NCI-H774 (cell line): ENCODE results near the gene NKD1.
"Not testable (repeated sequence)": the region's sequence is repeated elsewhere in the genome, so short reads cannot be mapped to it uniquely, and the experiment has no call there.

Source experiments
- DNase-seq: peaks from one replicate; lab custom pipeline; 2025; lab: John Stamatoyannopoulos, UW

The NKD1 gene

DNA sequence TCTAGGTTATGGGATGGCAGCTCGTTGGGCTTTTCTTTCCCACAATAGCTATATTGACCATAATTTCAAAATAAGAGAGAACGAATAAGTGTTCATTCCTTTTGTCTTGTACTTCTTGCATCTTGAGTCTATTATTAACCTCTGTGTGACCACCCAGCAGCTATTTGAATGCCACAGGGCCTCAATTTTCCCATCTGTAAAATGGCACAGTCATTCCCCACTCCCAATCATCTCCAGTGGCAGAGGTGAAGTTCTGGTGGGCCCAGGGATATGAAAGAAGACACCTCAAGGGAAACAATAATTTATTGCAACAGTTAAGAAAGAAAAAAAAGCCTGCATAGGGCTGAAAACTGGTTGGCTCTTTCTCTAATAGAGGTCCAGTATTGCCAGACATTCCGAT, 28.6 kb upstream of the NKD1 start:
- DNase-seq: no peak

DNA sequence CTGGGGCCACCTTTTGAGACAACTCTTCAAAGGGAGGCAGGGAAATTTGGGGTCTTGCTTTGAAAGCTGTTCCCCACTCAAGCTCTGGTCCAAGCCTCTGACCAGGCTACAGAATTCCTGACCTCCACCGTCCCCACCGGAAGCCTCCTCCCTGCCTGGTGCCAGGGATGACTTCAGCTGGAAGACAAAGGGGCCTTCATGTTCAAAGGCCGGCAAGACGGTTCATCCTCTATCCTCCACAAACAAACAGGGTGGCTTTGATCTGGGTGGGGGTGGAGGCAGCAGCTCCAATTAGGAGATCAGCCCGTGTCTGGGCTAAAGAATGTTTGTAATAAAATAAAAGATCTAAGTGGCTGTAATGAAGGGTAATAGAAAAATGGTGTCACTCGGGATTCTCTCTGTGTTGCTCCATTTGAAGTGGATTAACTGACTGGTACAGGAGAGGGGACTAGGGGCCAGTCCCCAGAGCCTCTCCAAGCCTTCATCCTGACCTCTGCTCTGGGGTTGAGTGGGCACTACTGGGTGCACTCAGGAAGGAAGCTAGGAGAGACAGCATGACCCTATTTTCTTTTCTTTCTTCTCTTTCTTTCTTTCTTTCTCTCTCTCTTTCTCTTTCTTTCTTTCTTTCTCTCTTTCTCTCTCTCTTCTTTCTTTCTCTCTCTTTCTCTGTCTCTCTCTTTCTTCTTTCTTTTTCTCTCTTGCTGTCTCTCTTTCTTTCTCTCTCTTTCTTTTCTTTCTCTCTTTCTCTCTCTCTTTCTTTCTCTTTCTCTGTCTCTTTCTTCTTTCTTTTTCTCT, 27.5 kb upstream of the NKD1 start:
- no peak for DNase-seq

DNA sequence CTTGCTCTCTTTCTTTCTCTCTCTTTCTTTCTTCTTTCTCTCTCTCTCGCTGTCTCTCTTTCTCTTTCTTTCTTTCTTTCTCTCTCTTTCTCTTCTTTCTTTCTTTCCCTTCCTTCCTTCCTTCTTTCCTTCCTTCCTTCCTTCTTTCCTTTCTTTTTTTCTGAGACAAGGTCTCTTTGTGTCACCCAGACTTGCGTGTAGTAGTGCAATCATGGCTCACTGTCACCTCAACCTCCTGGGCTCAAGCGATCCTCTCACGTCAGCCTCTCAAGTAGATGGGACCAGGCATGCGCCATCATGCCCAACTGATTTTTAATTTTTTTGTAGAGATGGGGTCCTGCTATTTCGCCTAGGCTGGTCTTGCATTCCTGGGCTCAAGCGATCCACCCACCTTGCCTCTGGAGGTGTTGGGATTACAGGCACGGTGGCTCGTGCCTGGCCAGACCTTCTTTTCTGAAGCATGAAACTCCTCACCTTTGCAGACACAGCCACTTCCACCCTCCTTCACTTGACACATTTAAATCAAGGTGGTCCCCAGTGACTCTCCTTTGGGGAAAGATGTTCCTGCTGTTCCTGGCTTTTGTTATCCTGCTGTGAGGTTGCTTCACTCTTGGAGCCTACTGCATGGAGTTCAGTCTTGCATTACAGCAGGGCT, 26.8 kb upstream of the NKD1 start:
- no peak for DNase-seq

DNA sequence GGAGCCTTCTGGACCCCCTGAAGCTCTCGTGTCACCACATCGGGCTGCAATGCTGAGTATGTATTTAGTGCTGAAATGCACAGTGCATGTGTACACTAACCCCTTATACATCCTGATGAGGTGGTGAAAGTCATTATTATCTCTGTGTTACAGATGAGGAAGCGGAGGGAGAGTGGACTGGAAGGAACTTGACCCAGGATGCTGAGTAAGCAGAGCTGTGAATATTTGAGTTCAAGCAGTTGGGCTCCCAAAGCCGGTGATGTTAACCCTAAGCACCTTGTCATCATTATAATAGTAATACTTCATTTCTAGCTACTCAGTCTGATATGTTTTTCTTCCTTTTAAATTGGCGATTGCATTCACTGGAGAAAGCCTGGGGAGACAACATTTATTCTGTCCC, 25.9 kb upstream of the NKD1 start:
- DNase-seq: no peak

DNA sequence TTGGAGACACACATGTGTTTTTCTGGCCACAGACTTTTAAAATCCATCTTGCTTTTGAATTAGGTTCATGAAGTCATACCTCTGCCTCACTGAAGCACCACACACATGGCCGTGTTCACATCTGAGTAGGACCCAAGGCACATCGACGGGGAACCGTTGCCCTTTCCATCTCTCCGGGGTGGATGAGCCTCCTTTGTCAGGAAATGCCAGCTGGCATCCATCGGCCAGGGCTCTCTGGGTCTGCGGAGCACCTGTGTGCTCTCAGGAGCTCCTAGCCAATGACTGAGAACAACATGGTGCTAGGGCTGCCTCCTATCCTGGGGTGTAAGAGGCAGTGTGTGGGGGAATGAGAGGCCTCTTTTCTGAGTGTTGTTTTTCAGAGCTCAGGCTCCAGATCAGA, 24.5 kb upstream of the NKD1 start:
- no peak for DNase-seq

DNA sequence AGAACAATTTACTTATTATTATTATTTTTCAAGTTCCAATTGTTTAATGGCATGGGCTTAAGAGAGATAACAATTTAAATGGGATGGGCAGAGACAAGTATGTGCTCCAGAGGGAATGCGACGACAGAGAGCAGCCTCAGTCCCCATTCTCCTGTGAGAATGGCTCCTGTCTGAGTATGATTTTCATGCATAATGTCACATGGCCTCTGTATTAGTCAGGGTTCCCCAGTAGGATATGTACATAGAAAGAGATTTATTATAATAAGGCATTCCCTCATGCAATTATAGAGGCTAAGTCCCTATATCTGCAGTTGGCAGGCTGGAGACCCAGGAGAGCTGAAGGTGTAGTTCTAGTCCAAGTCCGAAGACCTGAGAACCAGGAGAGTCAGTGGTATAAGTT, 22.9 kb upstream of the NKD1 start:
- no peak for DNase-seq

DNA sequence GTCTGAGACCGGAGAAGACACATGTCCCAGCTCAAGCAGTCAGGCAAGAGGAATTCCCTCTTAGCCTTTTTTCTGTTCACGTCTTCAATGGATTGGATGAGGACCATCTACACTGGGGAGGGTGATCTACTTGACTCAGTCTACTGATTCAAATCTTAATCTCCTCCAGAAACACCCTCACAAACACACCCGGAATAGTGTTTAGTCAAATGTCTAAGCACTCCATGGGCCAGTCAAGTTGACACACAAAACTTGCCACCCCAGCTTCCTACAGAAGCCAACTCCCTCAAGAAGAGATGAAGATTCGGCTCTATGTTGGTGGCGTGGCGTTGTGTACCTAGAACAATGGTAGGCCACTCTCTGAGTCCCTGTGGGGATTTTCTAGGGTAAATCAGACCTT, 22.5 kb upstream of the NKD1 start:
- DNase-seq: no peak

DNA sequence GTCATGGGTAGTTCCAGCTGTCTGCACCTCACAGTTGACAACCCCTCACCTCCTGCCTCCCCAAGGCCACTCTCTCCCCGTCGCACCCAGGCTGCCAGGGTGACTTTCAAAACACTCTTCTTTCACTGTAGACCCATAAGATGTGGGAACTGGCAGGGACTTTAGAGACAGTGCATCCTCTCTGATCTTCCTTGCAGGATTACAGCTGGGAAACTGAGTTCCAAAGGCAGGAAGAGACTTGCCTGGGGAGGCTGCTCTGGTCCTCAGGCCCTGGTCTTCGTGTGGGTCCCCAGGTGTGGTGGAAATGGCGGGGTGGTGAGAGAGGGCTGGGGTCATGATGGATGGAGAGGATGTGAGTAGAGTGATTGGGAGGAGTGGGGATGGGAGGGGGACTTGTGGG, 21.9 kb upstream of the NKD1 start:
- DNase-seq: no peak

DNA sequence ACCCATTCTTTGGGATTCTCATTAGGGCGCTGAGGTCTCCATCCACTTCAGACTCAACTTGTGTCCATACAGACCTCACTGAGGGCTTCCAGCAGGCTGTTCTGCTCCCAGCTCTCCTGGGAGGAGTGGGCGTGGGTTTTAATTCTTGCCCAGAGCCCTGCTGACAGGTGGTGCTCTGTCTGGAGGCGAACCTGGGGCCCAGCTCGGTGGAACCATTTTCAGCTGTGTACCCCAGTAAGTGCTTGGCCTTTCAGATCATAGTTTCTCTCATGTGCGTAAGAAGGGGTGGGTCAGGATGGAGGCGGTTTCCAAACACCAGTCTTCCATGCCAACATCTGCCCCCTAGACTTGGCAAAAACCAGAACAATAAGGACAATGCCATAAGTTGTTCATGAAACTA, 21.4 kb upstream of the NKD1 start:
- DNase-seq: no peak

DNA sequence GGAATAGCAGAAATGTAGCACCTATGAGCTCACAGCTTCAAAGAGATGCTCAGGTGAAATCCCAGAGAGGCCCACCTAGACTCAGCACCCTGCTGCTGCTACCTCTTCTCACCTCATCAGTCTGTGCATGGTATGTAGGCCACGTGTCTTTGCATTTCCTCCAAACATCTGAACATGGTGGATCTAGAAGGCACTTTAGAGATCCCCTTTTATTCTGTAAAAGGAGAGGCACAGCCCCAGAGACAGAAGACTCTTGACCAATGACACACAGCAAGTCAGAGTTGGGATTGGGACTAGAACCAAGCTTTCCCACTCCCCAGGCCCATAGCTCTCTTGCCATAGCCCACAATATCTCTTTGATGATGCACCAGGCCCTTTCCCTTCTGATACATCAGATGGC, 19.4 kb upstream of the NKD1 start:
- no peak for DNase-seq

DNA sequence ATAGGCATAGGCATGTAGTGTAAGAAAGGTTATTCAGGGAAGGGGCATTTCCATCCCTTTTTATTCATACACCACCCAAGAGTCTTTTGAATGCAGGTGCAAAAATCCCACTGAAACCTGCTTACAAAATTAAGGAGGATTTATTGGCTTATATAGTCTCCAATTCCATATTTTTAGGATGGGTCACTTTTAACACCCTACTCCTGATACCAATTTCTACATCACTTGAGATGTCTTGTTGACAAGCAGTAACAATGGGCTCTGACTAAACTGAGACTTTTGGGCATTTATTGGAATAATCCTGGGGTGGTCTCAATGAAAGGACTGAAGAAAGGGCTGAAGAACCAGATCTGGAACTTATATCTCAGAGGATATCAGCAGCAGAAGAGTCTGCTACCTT, 18.9 kb upstream of the NKD1 start:
- no peak for DNase-seq

DNA sequence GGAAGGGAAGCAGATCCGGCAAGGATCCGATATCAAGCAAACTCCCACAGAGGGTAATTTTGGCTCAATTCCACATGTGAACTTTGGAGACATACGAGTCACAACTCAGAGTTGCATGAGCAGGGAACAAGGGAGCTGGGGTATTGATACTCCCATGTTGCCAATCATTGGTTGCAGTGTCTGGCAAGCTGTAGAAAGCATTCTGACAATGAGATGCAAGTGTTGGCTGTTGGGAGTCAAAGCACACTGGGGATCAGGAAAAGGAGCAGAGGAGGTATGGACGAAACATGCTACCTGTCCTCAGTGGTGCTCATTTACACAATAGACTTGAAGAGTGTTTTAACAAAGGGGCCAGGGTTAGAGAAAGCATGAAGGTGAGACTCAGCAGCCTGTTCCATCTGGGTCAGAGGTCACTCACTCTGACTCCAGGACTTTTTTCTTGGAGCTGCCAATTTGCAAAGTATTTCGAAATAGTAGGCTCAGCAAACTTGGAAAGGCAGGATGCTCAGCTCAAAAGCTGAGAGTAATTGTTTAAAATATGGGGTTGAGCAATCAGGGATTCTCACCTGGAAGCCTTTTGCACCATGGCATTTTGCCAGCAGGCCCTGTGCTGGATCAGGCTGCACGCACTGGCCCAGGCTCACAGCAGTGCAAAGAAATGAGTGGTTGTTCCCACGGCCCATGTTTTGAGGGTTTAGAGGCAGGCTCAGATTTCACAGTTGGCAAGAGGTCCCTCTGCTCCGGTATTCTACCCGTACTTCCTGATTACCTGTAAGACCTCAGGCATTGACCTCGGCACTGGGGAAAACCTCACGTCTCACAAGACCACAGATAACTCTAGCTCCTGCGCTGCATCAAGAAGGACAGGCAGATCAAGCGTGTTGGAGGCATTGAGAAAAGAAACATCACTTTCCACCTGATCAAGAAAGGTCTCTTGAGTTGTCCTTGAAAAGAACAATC, 17.6 kb upstream of the NKD1 start:
- DNase-seq: no peak

DNA sequence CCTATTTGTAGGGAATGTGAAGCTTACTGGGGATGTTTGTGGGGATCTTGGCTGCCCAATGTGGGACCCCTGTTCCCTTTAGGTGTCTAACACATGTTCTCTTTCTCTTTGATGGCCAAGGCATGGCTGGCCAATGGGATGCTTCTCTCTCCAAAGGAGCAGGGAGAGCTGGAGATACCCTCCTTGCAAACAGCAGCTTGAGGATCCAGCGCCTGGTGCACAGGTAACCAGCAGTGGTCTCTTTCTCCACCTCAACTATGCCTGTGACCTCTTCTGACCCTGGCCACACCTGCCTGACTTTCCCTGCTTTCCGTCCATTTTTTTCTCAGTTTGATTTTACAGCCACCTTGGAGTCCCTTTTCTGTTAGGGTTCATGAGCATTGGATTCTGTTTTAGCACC, 16.8 kb upstream of the NKD1 start:
- DNase-seq: no peak

DNA sequence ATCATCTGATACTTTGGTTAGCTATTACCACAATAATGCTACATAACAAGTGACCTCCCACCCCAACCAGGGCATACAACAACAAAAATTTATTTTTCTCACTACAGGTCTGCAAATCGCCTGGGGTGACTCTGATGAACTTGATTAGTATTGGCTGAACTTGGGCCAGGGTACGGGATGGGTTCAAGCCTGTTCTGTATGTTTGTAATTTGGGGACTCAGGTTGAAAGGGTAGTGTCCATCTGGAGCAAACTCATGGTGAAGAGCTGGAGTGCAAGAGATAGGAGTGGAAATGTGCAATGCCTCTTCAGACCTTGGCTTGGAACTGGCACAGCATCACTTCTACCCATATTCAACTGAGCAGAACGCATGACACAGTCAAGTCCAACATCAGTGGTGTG, 16.3 kb upstream of the NKD1 start:
- no peak for DNase-seq

DNA sequence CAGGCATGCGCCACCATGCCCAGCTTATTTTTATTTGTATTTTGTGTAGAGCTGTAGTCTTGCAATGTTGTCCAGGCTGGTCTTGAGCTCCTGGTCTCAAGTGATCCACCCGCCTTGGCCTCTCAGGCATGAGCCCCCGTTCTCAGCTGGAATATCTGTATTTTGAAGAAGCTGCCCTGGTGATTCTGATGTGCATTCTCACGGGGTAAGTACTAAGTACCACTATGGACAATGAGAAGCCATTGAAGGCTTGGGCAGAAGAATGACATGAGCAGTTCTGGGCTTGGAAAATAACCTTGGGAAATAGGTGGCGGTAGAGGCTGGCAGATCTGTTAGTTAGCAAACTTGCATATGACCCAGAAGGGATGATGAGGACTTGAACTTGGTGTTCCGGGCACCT, 15.6 kb upstream of the NKD1 start:
- no peak for DNase-seq

DNA sequence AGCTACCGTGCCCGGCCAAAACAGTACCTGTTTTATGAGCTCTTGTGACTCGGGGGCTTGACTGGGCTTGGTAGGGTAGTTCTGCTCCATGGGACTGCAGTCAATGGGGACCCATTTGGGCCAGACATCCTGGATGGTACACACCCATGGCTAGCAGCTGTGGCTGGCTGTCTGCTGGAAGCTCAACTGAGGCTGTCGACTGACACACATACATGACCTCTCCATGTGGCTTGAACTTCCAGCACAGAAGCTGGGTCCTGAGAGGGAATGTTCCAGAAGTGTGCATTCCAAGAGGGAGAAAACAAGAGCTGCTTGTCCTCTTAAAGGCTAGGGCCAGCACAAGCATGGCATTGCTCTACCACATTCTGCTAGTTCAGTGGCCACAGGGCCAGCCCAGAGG, 14.9 kb upstream of the NKD1 start:
- no peak for DNase-seq

DNA sequence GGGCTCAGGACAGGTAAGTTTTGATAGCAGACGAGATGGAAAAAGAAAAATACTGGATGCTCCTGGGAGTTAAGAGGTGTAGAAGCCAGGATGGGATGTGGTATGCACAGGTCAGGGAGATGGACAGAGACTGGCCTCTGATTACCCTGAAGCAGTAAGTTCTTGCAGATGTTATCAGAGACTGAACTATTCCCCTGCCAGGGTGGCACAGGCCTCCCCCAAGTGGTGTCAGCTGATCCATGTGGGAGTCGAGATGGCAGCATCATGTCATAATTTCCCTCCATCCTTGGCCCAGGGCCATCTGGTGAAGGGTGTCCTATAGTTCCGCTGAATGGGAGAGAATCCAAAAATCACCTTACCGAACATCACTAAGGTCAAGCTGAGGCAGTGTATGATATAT, 14.1 kb upstream of the NKD1 start:
- DNase-seq: no peak

DNA sequence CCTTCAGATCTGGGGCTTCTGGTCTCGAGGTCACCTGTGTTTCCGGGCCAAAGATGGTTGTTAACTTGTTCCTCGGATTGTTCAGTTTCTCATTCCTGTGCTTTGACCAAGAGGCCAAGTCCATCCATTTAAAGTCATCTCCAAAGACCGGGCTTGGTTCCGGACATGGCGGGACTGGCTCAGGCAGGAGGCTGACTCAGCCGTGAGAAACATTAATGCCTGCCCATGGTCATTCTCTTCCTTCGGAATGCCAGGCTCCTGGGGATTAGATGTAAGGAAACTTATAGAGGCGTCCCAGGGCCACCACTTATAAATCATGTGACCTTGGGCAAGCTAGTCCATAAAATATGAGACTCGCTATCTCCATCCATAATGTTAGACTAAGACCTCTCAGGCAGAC, 13.6 kb upstream of the NKD1 start:
- DNase-seq: no peak

DNA sequence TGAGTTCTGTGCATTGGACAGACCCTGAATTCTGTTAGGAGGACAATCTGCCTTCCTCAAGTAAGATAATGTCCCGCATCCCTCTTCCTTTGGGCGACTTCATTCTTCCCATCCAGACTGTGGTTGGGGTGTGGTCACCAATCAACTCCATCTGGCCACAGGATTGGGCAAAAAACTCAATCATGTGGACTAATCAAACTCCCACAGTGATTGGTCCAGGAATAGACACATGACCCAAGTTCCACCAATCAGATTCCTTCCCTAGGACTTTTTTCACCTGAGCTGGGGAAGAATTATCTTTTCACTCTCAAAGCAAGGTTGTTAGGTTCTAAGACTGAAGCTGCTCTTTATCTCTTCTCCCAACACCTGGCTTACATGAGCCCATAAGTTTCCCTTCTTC, 13.2 kb upstream of the NKD1 start:
- DNase-seq: no peak

DNA sequence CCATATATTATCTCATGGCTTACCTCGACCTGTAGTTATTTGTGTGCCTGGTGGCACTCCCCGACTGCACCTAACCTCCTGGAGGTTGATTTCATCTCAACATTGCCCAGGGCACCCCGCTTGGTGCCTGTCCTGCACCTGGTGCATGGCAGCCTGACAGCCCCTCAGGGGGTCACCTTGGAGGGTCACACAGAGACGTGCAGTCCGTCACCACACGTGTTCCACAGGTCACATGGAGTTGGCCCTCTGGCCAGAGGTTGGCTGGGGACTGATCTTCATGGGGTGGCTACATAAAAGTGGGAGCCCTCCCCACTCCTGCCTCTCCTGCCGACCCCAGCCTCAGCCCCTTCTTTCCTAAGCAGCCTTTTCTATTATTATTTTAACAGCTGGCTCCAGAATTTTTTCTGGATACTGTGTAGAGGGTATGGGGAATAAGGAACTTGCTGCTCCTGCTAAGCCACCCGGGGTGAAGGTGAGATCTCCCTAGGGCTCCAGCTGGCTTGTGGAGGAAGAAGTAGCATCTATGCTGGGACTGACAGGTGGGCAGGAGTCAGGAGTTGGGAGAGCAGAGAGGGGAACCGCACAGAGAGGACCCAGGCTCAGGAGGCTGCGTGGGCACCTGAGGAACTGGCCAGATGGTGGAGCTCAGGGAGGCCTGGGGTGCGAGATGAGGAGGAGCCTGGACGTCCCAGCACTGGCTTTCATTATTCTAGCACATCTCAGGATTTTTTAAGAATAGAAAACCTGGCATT, 12.5 kb upstream of the NKD1 start:
- DNase-seq: no peak

DNA sequence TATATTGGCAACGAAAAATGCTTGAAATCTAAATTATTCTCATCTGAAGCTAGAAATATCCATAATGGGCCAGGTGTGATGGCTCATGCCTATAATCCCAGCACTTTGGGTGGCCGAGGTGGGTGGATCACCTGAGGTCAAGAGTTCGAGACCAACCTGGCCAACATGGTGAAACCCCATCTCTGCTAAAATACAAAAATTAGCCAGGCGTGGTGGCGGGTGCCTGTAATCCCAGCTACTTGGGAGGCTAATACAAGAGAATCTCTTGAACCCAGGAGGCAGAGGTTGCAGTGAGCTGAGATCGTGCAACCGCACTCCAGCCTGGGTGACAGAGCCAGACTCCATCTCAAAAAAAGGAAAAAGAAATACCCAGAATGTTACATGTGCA, 11.9 kb upstream of the NKD1 start:
- DNase-seq: not testable (repeated sequence)
